ENCODE measurements around the gene BDH1.
A peak's percentile ranks its signal among the peaks of the same experiment; 100 is the strongest.
"Not testable (repeated sequence)": the region's sequence is repeated elsewhere in the genome, so short reads cannot be mapped to it uniquely, and the experiment has no call there.

The BDH1 gene, protein sequence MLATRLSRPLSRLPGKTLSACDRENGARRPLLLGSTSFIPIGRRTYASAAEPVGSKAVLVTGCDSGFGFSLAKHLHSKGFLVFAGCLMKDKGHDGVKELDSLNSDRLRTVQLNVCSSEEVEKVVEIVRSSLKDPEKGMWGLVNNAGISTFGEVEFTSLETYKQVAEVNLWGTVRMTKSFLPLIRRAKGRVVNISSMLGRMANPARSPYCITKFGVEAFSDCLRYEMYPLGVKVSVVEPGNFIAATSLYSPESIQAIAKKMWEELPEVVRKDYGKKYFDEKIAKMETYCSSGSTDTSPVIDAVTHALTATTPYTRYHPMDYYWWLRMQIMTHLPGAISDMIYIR

GRCh38 chr3:197555281-197556261 is at the start of gene BDH1:
Gene BDH1, minus strand, starts transcription at chr3:197555968. Its CDS starts 9,525 bp downstream, at chr3:197546443.
- peak; percentile 34 to 71 (median 56) for DNase-seq (ENCODE audit: low read depth in 3 of 3)

DNA sequence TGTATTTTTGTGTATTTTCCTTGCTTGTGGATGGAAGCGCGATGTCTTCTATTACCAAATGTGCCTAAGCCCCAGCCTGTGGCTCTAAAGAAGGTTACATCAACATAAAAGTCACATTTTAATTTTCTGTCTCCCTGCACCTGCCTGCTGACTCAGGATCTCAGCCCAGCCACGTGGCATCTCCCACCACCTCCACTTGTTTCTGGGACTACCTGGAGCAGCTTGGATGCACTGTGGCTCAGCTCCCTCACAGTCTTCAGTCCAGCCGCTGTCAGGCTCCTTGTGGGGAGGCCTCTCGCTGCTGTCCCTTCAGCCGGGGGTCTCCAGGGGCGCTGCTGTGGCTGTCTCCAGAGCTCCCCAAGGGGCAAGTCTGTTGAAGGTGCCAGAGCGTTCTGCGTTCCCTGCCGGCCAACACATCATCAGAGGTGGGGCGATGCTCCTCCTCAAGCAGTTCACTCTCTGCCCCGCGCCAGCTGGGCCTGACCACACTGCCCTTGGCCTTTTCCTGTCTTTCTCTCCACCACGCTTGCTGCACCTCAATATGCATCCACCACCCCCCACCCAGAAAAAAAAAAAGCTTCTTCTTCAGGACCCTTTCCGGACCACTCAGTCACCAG is 47.7 kb upstream of the BDH1 start:
- DNase-seq (ENCODE audit: low read depth in 3 of 3) = no peak

DNA sequence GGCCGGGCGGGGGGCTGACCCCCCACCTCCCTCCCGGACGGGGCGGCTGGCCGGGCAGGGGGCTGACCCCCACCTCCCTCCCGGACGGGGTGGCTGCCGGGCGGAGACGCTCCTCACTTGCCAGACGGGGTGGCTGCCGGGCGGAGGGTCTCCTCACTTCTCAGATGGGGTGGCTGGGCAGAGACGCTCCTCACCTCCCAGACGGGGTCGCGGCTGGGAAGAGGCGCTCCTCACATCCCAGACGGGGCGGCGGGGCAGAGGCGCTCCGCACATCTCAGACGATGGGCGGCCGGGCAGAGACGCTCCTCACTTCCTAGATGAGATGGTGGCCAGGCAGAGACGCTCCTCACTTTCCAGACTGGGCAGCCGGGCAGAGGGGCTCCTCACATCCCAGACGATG is 46.6 kb upstream of the BDH1 start:
- not testable (repeated sequence) for DNase-seq (ENCODE audit: low read depth in 3 of 3)

- not testable (repeated sequence) for DNase-seq (ENCODE audit: low read depth in 3 of 3)
Measured at GRCh38 chr3:197601566-197601840, 45.7 kb upstream of the BDH1 start.

GRCh38 chr3:197600796-197601565 is 45.2 kb upstream of the BDH1 start:
- no peak for DNase-seq (ENCODE audit: low read depth in 3 of 3)

DNA sequence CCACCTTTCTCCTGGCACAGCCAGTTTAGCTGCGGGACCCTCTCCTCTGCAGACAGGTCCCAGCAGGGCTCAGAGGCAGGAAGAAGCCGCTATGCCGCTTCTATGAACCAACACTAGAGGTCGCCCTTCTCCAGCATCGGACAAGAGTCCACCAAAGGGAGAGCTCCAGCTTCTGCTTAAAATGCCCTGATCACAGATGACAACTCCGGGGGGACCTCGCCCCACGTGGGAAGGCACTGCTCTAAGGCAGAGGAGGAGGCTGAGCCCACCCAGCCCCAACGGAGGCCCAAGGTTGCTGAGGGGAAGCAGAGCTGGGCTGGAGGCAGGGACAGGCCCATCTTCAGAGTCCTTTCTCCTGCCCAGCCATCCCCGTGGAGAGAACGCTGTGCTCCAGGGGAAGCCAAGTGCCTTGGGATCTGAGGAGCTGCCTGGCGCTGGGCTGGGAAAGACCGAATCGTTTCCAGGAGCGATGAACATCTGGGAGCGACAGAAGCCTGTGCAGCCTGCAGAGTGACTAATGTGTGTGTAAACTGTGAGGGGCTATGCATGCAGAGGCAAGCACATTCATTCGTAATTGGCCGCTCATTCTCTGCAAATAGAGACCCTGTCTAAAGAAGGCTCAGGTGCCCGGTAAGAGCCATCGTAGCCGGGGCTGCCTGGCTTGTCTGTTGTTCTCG is 43.5 kb upstream of the BDH1 start:
- peak; percentile 56 to 71 (median 69) for DNase-seq (ENCODE audit: low read depth in 3 of 3)

- no peak for DNase-seq (ENCODE audit: low read depth in 3 of 3)
Measured at GRCh38 chr3:197598404-197598980, 42.7 kb upstream of the BDH1 start.

DNA sequence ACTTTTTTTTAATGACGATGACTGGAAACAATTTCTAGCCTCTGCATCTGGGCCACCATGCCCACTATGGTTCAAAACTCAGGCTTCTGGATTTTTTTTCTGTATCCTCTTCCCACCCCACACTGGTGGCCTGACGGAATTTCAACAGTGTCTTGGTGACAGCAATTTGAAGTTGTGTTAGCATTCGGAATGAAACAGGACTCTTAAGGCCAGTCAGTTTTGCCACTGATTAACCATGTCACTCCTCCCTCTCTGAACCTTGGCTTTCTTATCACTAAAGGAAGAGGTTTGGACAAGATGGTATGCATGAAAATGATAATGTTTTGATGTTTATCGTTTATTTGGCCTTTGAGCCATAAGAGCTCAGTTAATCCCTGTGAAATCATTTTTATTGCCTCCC is 41.6 kb upstream of the BDH1 start:
- no peak for DNase-seq (ENCODE audit: low read depth in 3 of 3)

DNA sequence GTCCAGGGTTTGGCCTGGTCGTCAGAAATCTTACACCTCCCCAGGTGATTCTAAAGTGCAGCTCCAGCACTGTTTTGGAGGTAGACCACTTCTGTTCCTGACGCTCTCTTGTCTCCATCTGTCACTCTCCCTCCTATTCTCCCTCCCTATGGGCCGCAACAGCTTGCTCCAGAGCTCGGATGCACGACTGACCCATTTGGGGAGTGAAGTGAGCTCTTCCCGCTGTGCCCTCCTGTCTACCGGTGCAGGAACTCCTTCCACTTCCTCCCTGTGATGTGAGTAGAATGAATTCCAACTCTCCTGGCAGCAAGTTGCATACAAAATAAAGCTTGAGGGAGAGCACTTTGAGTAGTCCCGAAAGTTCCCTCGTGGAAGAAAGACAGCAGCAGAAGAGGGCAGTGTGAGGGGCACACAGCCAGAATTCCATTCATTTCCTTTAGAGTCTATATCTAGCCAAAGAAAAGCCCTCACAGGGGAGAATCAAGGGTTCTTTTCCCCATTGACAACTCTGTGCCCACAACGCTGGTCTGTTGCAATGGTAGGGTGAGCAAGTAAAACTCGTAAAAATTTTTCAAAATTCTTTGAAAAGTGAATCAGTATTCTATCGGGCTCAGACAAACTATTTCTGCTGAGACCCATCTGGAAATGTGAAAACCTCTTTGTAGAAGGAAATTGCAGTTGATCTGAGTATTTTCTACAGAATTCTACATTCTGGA is 39.9 kb upstream of the BDH1 start:
- no peak for DNase-seq (ENCODE audit: low read depth in 3 of 3)

DNA sequence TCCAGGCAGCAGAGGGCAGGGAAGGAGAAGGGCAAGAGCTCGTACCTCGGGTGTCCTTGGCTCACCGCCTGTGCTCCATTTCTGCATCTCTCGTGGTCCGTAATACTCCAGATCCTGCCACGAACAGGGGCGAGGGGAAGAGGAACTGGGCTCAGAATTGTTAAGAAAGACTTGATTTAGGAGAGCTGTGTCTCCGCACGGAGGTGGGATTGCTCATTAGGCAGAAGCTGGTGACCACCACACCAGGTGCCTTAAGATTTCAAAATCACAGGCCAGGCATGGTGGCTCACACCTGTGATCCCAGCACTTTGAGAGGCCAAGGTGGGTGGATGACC is 37.2 kb upstream of the BDH1 start:
- DNase-seq (ENCODE audit: low read depth in 3 of 3) = no peak

DNA sequence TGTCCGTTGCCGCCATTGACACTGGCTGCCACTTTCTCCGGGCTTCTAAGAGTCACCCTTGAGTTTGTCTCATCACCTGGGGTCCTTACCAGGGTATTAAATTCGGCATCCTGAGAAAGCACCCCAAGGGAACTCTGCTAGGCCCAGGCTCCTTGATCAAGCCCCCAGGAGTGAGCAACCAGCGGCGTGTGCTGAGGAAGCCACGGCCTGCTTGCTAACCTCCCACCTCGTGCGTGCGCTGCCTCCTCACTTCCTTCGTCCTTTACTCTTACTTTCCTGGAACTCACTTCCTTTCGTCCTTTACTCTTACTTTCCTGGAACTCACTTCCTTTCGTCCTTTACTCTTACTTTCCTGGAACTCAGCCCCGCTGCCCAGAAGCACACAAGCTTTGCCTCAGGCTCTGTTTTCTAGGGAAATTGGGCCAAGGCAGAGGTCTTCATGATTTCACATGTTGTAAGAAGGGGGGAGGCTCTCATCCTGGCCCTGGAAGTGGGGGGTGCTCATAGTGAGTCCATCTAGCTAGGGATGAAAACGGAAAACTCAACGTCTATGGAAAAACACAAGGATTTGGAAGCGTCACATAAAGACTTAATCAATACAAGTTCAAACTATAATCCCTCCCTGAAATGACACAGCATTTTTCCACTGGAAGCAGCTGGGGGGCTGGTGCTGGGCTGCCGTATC is 36.7 kb upstream of the BDH1 start:
- peak in 1 of 3 experiments; percentile 11 for DNase-seq (ENCODE audit: low read depth in 3 of 3)

- DNase-seq (ENCODE audit: low read depth in 3 of 3) = no peak
Measured at GRCh38 chr3:197591816-197592215, 36.0 kb upstream of the BDH1 start.

DNA sequence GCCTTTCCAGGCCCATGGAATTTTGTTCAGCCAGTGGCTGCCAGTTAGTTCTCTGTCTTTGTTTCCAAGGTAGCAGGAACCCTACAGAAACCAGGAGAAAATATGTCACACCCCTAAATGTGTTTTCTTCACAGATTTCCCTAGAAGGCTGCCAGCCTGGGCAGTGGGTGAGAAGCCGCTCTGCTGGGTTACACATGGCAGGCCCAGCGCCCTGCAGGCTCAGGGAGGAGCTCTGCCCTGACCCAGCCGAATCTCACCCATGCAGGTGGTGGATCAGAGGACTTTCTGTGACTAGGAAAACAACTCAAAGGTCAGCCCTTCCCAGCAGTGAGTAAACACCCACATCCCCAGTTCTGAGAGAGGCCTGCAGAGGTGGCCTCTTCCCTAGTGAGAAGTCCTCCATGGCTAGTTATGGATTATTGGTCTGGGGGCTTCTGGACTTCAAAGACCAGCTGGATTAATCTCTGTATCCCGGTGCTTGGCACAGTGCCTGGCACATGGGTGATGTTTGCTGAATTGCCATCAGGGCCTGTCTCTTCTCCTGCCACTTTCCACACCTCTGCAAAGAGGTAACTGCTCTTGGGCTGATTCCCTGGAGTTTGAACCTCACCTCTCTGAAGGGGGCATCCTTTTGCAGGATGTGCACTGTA is 34.7 kb upstream of the BDH1 start:
- no peak for DNase-seq (ENCODE audit: low read depth in 3 of 3)

DNA sequence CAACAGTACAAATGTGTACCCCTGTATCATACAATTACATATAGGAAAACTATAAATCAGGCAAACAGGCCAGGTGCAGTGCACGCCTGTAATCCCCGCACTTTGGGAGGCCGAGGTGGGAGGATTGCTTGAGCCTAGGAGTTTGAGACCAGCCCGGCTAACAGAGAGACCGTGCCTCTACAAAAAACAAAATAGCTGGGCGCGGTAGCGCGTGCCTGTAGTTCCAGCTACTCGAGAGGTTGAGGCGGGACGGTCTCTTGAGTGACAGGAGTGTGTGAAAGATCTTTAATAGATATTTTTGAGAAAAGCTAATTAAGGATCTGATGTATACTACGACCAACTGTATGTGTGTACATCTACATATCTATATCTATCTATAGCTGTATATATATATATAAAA is 33.8 kb upstream of the BDH1 start:
- no peak for DNase-seq (ENCODE audit: low read depth in 3 of 3)

GRCh38 chr3:197586768-197587167 is 31.0 kb upstream of the BDH1 start:
- DNase-seq (ENCODE audit: low read depth in 3 of 3) = not testable (repeated sequence)

DNA sequence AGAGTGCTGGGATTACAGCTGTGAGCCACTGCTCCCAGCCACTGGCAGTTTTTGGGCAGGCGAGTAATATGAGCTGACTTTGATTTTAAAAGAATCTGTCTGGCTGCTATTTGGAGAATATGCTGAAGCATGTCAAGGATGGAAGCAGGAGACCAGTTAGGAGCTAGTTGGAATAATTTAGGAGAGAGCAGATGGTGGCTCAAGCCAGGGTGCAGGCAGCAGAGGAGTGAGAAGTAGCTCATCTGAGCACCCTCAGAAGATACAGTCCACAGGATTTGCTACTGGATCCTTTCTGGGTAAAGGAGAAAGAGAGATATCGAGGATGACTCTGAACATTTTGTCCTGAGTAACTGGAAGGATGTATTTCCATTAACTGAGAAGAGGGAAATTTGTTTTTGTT is 30.4 kb upstream of the BDH1 start:
- DNase-seq (ENCODE audit: low read depth in 3 of 3) = no peak

- DNase-seq (ENCODE audit: low read depth in 3 of 3) = no peak
Measured at GRCh38 chr3:197584733-197585132, 29.0 kb upstream of the BDH1 start.

DNA sequence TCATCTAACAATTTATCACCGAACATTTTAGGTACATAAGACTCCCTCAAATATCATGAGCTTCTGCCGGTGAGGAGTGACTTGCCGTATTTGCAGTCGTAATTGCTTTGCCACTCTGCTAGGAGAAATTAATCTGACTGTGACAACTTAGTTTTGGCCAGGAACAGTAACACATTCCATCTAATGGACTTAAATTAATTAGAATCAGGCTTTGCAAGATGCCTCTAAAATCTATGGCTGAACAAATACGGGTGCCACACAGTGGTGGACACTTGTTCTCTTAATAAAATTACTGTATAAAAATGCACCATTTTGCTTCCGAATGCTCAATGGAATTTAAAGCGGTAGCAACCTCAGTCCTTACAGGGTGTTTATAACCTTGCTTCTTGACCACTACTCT is 27.6 kb upstream of the BDH1 start:
- no peak for DNase-seq (ENCODE audit: low read depth in 3 of 3)

DNA sequence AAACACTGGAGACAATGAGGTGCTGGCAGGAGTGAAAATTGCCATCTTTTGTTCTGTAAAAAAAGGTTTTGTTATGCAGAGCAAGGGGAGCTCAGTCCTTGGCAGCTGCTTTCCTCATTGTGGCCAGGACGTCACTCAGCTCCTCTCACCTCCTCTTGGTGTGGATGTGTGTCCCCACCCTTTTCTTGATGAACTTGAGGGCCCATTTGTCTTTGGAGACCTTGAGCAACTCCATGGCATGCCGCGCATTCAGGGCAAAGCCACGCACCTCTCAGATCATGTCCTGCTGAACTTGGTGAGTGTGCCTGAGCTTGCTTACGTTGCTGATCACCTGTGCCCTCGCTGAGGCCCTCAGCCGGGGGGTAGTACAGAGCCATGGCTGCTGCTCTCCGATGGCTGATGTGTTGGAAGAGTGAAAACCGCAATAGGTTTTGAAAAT is 24.5 kb upstream of the BDH1 start:
- DNase-seq (ENCODE audit: low read depth in 3 of 3) = no peak

Data from stimulated activated CD4-positive, alpha-beta T cell treated with anti-CD3 and anti-CD28 coated beads, TNF-alpha, amount 100 ng/mL, for 24 hours (primary cell).